Measurements from ENCODE around the gene ZFP62. TPM values are rescaled to one million over a fixed set of nuclear protein-coding genes. Genes with fewer than 3 reads are reported as not detected.

The ZFP62 gene
- total and polyA plus RNA-seq, 2 of the 8 experiments (the other 6 are each of a cell fraction or from before 2014, with no cell fraction given), result 9.3 to 38.5 TPM

GRCh38 chr5:180900178-180900577 lies 39.1 kb upstream of the ZFP62 start:
- H3K4me3 ChIP-seq (ENCODE audit: extremely low read depth in 1 of 4, insufficient read depth in 2 of 4, low read depth in 3 of 4, low read length in 4 of 4), result no peak overlapping the region
- TF ChIP-seq NANOG (IDR thresholded peaks at IDR 0.05; ENCODE audit: insufficient read depth, low read depth, low read length, poor library complexity, severe bottlenecking) (no peak), CBX5 (IDR thresholded peaks at IDR 0.05; ENCODE audit: low read depth, low read length) (no peak), PHF8 (conservative IDR thresholded peaks at IDR 0.05; ENCODE audit: low read depth, low read length) (no peak), SP2 (IDR thresholded peaks at IDR 0.05; ENCODE audit: low read length) (no peak), RNF2 (IDR thresholded peaks at IDR 0.05; ENCODE audit: borderline replicate concordance, low read depth, low read length, missing control alignments, poor library complexity, severe bottlenecking) (no peak), ATF2 (IDR thresholded peaks at IDR 0.05; ENCODE audit: low read length) (no peak), KDM5A (IDR thresholded peaks at IDR 0.05; ENCODE audit: low read length) (no peak), BRCA1 (IDR thresholded peaks at IDR 0.05; ENCODE audit: low read depth, low read length) (no peak), USF2 (IDR thresholded peaks at IDR 0.05; ENCODE audit: low read length) (no peak), TEAD4 (IDR thresholded peaks at IDR 0.05; ENCODE audit: low read depth, low read length) (no peak)
- H3K18ac ChIP-seq (ENCODE audit: extremely low read depth, low read length), result no peak overlapping the region
- no peak overlapping the region for H4K8ac ChIP-seq (ENCODE audit: extremely low read depth, insufficient read depth, low read length)
- H4K91ac ChIP-seq (replicated peaks; ENCODE audit: insufficient read length, low read length), result no peak overlapping the region
- H3K4me2 ChIP-seq (ENCODE audit: insufficient read depth in 1 of 2, low read depth in 2 of 2, low read length in 2 of 2), result no peak overlapping the region
- no peak overlapping the region for H2AFZ ChIP-seq (ENCODE audit: low read length)
- H2BK12ac ChIP-seq (ENCODE audit: low read depth, low read length), result no peak overlapping the region
- H3K36me3 ChIP-seq (ENCODE audit: control insufficient read depth in 2 of 4, insufficient read depth in 4 of 4, low read length in 3 of 4), result no peaks in the 10 kb centered on the region
- no peak overlapping the region for H2BK20ac ChIP-seq (ENCODE audit: low read length)
- no peak overlapping the region for H2BK5ac ChIP-seq (ENCODE audit: low read depth, low read length)
- no peak overlapping the region for H3K27ac ChIP-seq (ENCODE audit: low read depth, low read length)
- POLR2A ChIA-PET (ENCODE audit: partially characterized antibody), result interaction anchor here (1.6 to 1.7 kb wide), 2 partner anchors 10 to 133 kb away, joined by 4 to 7 read pairs; no protein-coding TSS in a partner anchor
- no peak overlapping the region for H2AK5ac ChIP-seq (ENCODE audit: low read depth, low read length)
- H3K14ac ChIP-seq (ENCODE audit: insufficient read length), result no peak overlapping the region
- no peaks in the 10 kb centered on the region for H4K20me1 ChIP-seq (replicated peaks in 1 of 2; ENCODE audit: control insufficient read depth in 1 of 2, insufficient read depth in 2 of 2, low read length in 2 of 2)
- no peaks in the 10 kb centered on the region for H3K79me2 ChIP-seq (ENCODE audit: control insufficient read depth in 1 of 2, insufficient read depth in 2 of 2, low read length in 2 of 2)
- H3K79me1 ChIP-seq (ENCODE audit: low read depth, low read length), result no peaks in the 10 kb centered on the region
- H2BK120ac ChIP-seq (replicated peaks; ENCODE audit: low read depth, low read length), result no peak overlapping the region
- peaks cover 0 to 5% of the 10 kb centered on the region in 2 experiments; a peak in 2 of 4 replicates for H3K9me3 ChIP-seq (ENCODE audit: insufficient read depth in 2 of 2, low read depth in 1 of 2, low read length in 1 of 2)
- no peaks in the 10 kb centered on the region for H3K4me1 ChIP-seq (replicated peaks in 1 of 4; ENCODE audit: control insufficient read depth in 3 of 4, insufficient read depth in 4 of 4, low read length in 3 of 4)
- H3K23me2 ChIP-seq (ENCODE audit: low read depth, low read length), result no peaks in the 10 kb centered on the region
- H3K23ac ChIP-seq (ENCODE audit: insufficient read length), result no peak overlapping the region
- H3K27me3 ChIP-seq (replicated peaks in 1 of 4; ENCODE audit: control insufficient read depth in 3 of 4, extremely low read depth in 1 of 4, insufficient read depth in 3 of 4, low read length in 3 of 4), result no peaks in the 10 kb centered on the region
- H4K5ac ChIP-seq (ENCODE audit: insufficient read length, low read depth, low read length), result no peak overlapping the region
- DNase-seq (ENCODE audit: low read depth in 1 of 2, low spot score in 2 of 2), result no peak
- CTCF ChIA-PET (ENCODE audit: partially characterized antibody), result no interaction called here
- H3K9ac ChIP-seq (replicated peaks in 1 of 4; ENCODE audit: extremely low read depth in 1 of 4, low read depth in 3 of 4, low read length in 3 of 4), result no peak overlapping the region
- no peak overlapping the region for H3K4ac ChIP-seq (replicated peaks; ENCODE audit: insufficient read length, low read depth, low read length)
- H2BK15ac ChIP-seq (ENCODE audit: low read length), result no peak overlapping the region
- FAIRE-seq, result no peak
- WGBS, 2 experiments (ENCODE audit: extremely low coverage in 1 of 2, insufficient coverage in 1 of 2, insufficient read length in 1 of 2, insufficient replicate concordance in 2 of 2, low coverage in 1 of 2, low lambda C conversion rate in 2 of 2, missing lambda C conversion rate in 1 of 2), result 92% methylated on average over 5 of the region's 5 CpGs; no CpG with 5 or more reads in 1 of the 2 experiments
- H3K56ac ChIP-seq (replicated peaks; ENCODE audit: insufficient read length, low read depth, low read length), result no peak overlapping the region

Measured in H1 (cell line).